GM12878 (cell line): Measurements from ENCODE around the gene OTOS. TPM values are rescaled to one million over a fixed set of nuclear protein-coding genes. Genes with fewer than 3 reads are reported as not detected.

Source experiments
- ATAC-seq: fragments of 200-7000 bp; cut with Tn5 transposase; 3 replicates; pipeline ENCODE4 v1.9.1; 2020; ENCODE audit warnings: mild to moderate bottlenecking, moderate library complexity
- BruUV-seq: library from RNA; stranded (reverse); fragments of 400-500 nt; replicated peaks from 2 replicates; lab custom pipeline; 2021; lab: Mats Ljungman, UMichigan
- CTCF ChIA-PET: fragments of 300-600 bp; sonication (Branson Sonifier 250); formaldehyde crosslinking; extraction: SDS; loops from one replicate; lab custom pipeline; 2021; ENCODE audit warnings: inconsistent platforms; lab: Yijun Ruan, JAX
- POLR2A ChIA-PET: fragments of 350-600 bp; formaldehyde crosslinking; extraction: SDS; loops from one replicate; lab custom pipeline; 2021; ENCODE audit warnings: inconsistent platforms; lab: Charles Lee
- RAD21 ChIA-PET: fragments of 300-600 bp; sonication (Branson Sonifier 250); formaldehyde crosslinking; loops from one replicate; lab custom pipeline; 2023; ENCODE audit warnings: antibody characterized with exemption; ENCODE audit not compliant: unreplicated experiment; lab: Charles Lee
- SMC1A ChIA-PET: fragments of 300-600 bp; sonication (Branson Sonifier 250); formaldehyde crosslinking; loops from one replicate; lab custom pipeline; 2023; ENCODE audit not compliant: unreplicated experiment, uncharacterized antibody; lab: Charles Lee
- DNase-seq: peaks from one replicate; pipeline ENCODE4 v3.0.0-alpha.2; 2011; ENCODE audit warnings: low read depth, low spot score
- FAIRE-seq: peaks from 3 replicates; lab custom pipeline; 2011; peaks lifted over from hg19 to GRCh38; lab: Jason Lieb, UNC
- H2AFZ ChIP-seq: 2 replicates; pipeline ENCODE4 v1.6.0; 2011; ENCODE audit warnings: low read depth, low read length, control low read depth; ENCODE audit not compliant: control insufficient read depth
- H3K27ac ChIP-seq: 2 replicates; pipeline ENCODE4 v1.5.1; 2011; ENCODE audit warnings: control low read depth; ENCODE audit not compliant: control insufficient read depth, insufficient read depth
- H3K27me3 ChIP-seq, 2 experiments: replicated peaks in 1 of 2; 2 replicates each; pipeline versions ENCODE4 v1.6.0 to v1.6.1; 2011; ENCODE audit warnings: low read length in 1 of 2; ENCODE audit not compliant: control insufficient read depth in 2 of 2, insufficient read depth in 2 of 2
- H3K36me3 ChIP-seq, 2 experiments: 2 replicates each; pipeline ENCODE4 v1.5.1; 2011; ENCODE audit warnings: low read length in 1 of 2; ENCODE audit not compliant: control insufficient read depth in 2 of 2, insufficient read depth in 2 of 2
- H3K4me1 ChIP-seq: 2 replicates; pipeline ENCODE4 v1.6.1; 2011; ENCODE audit warnings: mild to moderate bottlenecking, low read length, moderate library complexity, mixed read lengths; ENCODE audit not compliant: control insufficient read depth, insufficient read depth
- H3K4me2 ChIP-seq: 2 replicates; pipeline ENCODE4 v1.6.0; 2011; ENCODE audit warnings: control low read depth; ENCODE audit not compliant: control insufficient read depth, insufficient read depth
- H3K4me3 ChIP-seq: fragments of 200-600 bp; sonication (generic); 2 replicates; pipeline ENCODE4 v1.5.1; 2016
- H3K79me2 ChIP-seq: 2 replicates; pipeline ENCODE4 v1.6.0; 2011; ENCODE audit warnings: low read length; ENCODE audit not compliant: control insufficient read depth, insufficient read depth
- H3K9ac ChIP-seq: 2 replicates; pipeline ENCODE4 v1.8.0; 2011; ENCODE audit warnings: low read length, control low read depth, mixed read lengths; ENCODE audit not compliant: control insufficient read depth, insufficient read depth
- H3K9me3 ChIP-seq: replicated peaks from 3 replicates; pipeline ENCODE4 v1.5.1; 2011; ENCODE audit warnings: mild to moderate bottlenecking, low read length; ENCODE audit not compliant: control insufficient read depth, insufficient read depth
- H4K20me1 ChIP-seq: 2 replicates; pipeline ENCODE4 v1.6.0; 2011; ENCODE audit not compliant: control insufficient read depth, insufficient read depth
- BHLHE40 ChIP-seq, 2 experiments: fragments of 450-650 bp in 1 of 2; IDR thresholded peaks; 2 replicates each; pipeline ENCODE4 v1.6.1; 2011 to 2017; ENCODE audit warnings: low read depth in 2 of 2, borderline replicate concordance in 1 of 2, improper control_type of control experiment in 1 of 2, low read length in 1 of 2, mild to moderate bottlenecking in 1 of 2
- CHD1 ChIP-seq: IDR thresholded peaks from 2 replicates; pipeline ENCODE4 v1.6.1; 2012; ENCODE audit warnings: low read depth, low read length, improper control_type of control experiment
- EED ChIP-seq: sonication (generic); IDR thresholded peaks from 2 replicates; pipeline ENCODE4 v1.6.1; 2016; ENCODE audit warnings: antibody characterized with exemption, low read depth
- ETV6 ChIP-seq, 2 experiments: fragments of 450-650 bp in 1 of 2; IDR thresholded peaks in 1 of 2; conservative IDR thresholded peaks in 1 of 2; 2 replicates each; pipeline ENCODE4 v1.6.1; 2014; ENCODE audit warnings: antibody characterized with exemption in 1 of 2, borderline replicate concordance in 1 of 2, low read depth in 1 of 2, mild to moderate bottlenecking in 1 of 2, moderate library complexity in 1 of 2
- EZH2 ChIP-seq: IDR thresholded peaks from 2 replicates; pipeline ENCODE4 v1.6.1; 2012; ENCODE audit warnings: low read depth, mild to moderate bottlenecking, control low read depth, inconsistent platforms, low read length, borderline replicate concordance; ENCODE audit not compliant: control insufficient read depth
- HCFC1 ChIP-seq: fragments of 150-350 bp; IDR thresholded peaks from 2 replicates; pipeline ENCODE4 v1.6.1; 2014; ENCODE audit warnings: low read length
- RCOR1 ChIP-seq: conservative IDR thresholded peaks from 2 replicates; pipeline ENCODE4 v1.6.1; 2012; ENCODE audit warnings: low read depth, low read length, improper control_type of control experiment
- SRF ChIP-seq, 2 experiments: IDR thresholded peaks; 2 replicates each; pipeline ENCODE4 v1.6.1; 2011; ENCODE audit warnings: low read depth in 2 of 2, low read length in 2 of 2, mild to moderate bottlenecking in 1 of 2, moderate library complexity in 1 of 2
- TCF7 ChIP-seq: IDR thresholded peaks from 2 replicates; pipeline ENCODE4 v1.6.1; 2014; ENCODE audit warnings: antibody characterized with exemption, borderline replicate concordance
- ZNF217 ChIP-seq: fragments of 450-650 bp; IDR thresholded peaks from 2 replicates; pipeline ENCODE4 v1.6.1; 2017; ENCODE audit warnings: antibody characterized with exemption, mild to moderate bottlenecking
- ZNF24 ChIP-seq: fragments of 450-650 bp; IDR thresholded peaks from 2 replicates; pipeline ENCODE4 v1.6.1; 2017; ENCODE audit warnings: antibody characterized with exemption, mild to moderate bottlenecking
- WGBS: methylation state at CpG from one replicate; pipeline ENCODE4 v1.1.6; 2016; ENCODE audit warnings: low lambda C conversion rate; ENCODE audit not compliant: insufficient replicate concordance, insufficient coverage; ENCODE audit errors: missing lambda C conversion rate; 5-methylcytosine and 5-hydroxymethylcytosine counted together
- in situ Hi-C: fragments of 300-500 bp; cut with MboI; formaldehyde crosslinking; loops from 9 replicates; pipeline ENCODE4 v1.14.3; 2018; ENCODE audit warnings: mixed read lengths
- intact Hi-C: fragments of 100-400 bp; cut with micrococcal nuclease; formaldehyde crosslinking; loops from one replicate; pipeline ENCODE4 v1.14.2; 2022; ENCODE audit not compliant: unreplicated experiment
- polyA plus RNA-seq, 11 experiments: library from polyadenylated mRNA; depleted of rRNA in 4 of 11; unstranded in 6 of 11; stranded (reverse) in 5 of 11; fragments of >200 nt; fragmentation: Nextera tagmentation in 4 of 11; fragmentation: Illumina TruSeq in 1 of 11; extraction: Ambion mirVana in 4 of 11; extraction: Trizol in 1 of 11; gene quantifications; 1 replicate in 1 of 11; 2 replicates in 10 of 11; pipeline versions ENCODE4 v1.2.1 to v1.2.3, GENCODE V29; 2011 to 2016; ENCODE audit warnings: inconsistent platforms in 2 of 11, missing spikeins in 2 of 11, low read depth in 1 of 11
- total RNA-seq, 4 experiments: library from RNA; depleted of rRNA in 3 of 4; stranded (reverse); fragments of >200 nt in 3 of 4; fragmentation: Illumina TruSeq in 1 of 4; extraction: Trizol in 1 of 4; gene quantifications; 2 replicates each; pipeline versions ENCODE4 v1.2.1 to v1.2.3, GENCODE V29; 2013 to 2021
- TF ChIP-seq, protein P1 (sequence below): IDR thresholded peaks from 2 replicates; pipeline ENCODE4 v1.6.1; 2011; ENCODE audit warnings: borderline replicate concordance, low read depth, mild to moderate bottlenecking, moderate library complexity, low read length; ENCODE audit not compliant: insufficient read depth, poor library complexity, severe bottlenecking
- TF ChIP-seq, protein P2 (sequence below): fragments of 150-350 bp; IDR thresholded peaks from 2 replicates; pipeline ENCODE4 v1.6.1; 2014; ENCODE audit warnings: mild to moderate bottlenecking, low read depth, low read length
- TF ChIP-seq, protein P3 (sequence below): fragments of 150-350 bp; IDR thresholded peaks from 2 replicates; pipeline ENCODE4 v1.6.1; 2016; ENCODE audit warnings: low read depth, low read length
- TF ChIP-seq, protein P4 (sequence below): IDR thresholded peaks from 2 replicates; pipeline ENCODE4 v1.6.1; 2011; ENCODE audit warnings: low read depth, low read length, improper control_type of control experiment, borderline replicate concordance

OTOS gene
- total and polyA plus RNA-seq, 10 of the 15 experiments (the other 5 are each of a cell fraction or from before 2014, with no cell fraction given), result not detected

DNA sequence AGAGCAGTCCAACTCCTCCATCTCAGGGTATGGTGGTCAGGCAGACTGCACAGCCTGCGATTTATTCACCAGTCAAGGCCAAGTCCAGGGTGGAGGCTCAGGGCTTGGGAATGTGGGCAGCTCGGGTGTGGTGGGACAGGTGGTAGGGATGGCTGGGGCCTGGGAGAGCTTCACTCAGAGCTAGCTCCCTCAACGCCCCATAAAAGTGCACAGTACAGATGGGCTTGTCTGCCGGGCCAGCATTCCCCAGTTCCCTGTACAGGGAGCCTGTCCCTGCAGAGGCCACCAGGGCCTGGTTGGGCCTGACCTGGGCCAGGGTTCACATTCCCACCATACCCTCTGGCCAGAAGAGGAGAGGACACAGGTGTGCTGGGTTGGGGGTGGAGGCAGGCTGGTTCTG is 49.2 kb upstream of the OTOS start (continued):
- TF ChIP-seq EED, result no peak
- TF ChIP-seq EZH2, result no peak
- TF ChIP-seq, protein P1, sequence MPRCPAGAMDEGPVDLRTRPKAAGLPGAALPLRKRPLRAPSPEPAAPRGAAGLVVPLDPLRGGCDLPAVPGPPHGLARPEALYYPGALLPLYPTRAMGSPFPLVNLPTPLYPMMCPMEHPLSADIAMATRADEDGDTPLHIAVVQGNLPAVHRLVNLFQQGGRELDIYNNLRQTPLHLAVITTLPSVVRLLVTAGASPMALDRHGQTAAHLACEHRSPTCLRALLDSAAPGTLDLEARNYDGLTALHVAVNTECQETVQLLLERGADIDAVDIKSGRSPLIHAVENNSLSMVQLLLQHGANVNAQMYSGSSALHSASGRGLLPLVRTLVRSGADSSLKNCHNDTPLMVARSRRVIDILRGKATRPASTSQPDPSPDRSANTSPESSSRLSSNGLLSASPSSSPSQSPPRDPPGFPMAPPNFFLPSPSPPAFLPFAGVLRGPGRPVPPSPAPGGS, result no peak
- TF ChIP-seq, protein P2, sequence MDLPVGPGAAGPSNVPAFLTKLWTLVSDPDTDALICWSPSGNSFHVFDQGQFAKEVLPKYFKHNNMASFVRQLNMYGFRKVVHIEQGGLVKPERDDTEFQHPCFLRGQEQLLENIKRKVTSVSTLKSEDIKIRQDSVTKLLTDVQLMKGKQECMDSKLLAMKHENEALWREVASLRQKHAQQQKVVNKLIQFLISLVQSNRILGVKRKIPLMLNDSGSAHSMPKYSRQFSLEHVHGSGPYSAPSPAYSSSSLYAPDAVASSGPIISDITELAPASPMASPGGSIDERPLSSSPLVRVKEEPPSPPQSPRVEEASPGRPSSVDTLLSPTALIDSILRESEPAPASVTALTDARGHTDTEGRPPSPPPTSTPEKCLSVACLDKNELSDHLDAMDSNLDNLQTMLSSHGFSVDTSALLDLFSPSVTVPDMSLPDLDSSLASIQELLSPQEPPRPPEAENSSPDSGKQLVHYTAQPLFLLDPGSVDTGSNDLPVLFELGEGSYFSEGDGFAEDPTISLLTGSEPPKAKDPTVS, result no peak
- TF ChIP-seq SRF (IDR thresholded peaks at IDR 0.05; ENCODE audit: low read depth in 2 of 2, low read length in 2 of 2), result no peak

DNA sequence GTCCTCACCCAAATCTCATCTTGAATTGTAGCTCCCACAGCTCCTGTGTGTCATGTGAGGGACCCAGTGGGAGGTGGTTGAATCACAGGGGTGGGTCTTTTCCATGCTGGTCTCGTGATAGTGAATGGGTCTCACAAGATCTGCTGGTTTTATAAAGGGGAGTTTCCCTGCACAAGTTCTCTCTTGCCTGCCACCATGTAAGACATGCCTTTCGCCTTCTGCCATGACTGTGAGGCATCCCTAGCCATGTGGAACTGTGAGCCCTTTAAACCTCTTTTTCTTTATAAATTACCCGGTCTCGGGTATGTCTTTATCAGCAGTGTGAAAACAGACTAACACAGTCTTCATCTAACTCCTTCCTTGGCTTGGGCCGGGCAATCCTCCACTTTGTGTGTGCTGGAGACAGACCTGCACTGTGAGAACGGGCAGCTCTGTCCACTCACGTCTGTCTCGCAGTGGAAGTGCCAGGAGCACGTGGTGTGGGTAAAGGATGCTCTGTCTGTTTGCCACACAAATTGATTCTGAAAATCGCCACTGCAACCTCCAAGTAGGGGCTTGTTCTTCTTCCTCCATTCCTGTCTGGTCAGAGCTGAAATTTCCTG is 47.6 kb upstream of the OTOS start:
- Histone ChIP-seq H3K9ac (no peak overlapping the region), H3K27ac (no peak overlapping the region), H3K27me3 (peaks cover 0 to 1% of the 10 kb centered on the region in 2 experiments; a peak in 2 of 4 replicates), H2AFZ (no peak overlapping the region), H3K4me1 (no peaks in the 10 kb centered on the region), H3K4me3 (no peak overlapping the region), H3K4me2 (no peak overlapping the region), H4K20me1 (no peaks in the 10 kb centered on the region), H3K36me3 (no peaks in the 10 kb centered on the region), H3K79me2 (no peaks in the 10 kb centered on the region), H3K9me3 (no peaks in the 10 kb centered on the region; the same call in 2 of the 3 replicates)
- no peak for ATAC-seq
- ChIA-PET CTCF (no interaction called here), SMC1A (no interaction called here), RAD21 (no interaction called here), POLR2A (no interaction called here)
- no TSS peak for BruUV-seq
- intact Hi-C loops (no loop called here), in situ Hi-C loops (no loop called here)
- DNase-seq, result no peak
- no peak for FAIRE-seq
- 23% methylated on average over 10 of the region's 10 CpGs for WGBS
- TF ChIP-seq ETV6 (conservative IDR thresholded peaks at IDR 0.05 in 1 of 2, IDR thresholded peaks at IDR 0.05 in 1 of 2; ENCODE audit: borderline replicate concordance in 1 of 2, low read depth in 1 of 2) (no peak), HCFC1 (no peak), RCOR1 (no peak), BHLHE40 (IDR thresholded peaks at IDR 0.05; ENCODE audit: borderline replicate concordance in 1 of 2, low read depth in 2 of 2, low read length in 1 of 2) (no peak), ZNF217 (no peak), CHD1 (no peak), ZNF24 (no peak), TCF7 (no peak)
- TF ChIP-seq, protein P3, sequence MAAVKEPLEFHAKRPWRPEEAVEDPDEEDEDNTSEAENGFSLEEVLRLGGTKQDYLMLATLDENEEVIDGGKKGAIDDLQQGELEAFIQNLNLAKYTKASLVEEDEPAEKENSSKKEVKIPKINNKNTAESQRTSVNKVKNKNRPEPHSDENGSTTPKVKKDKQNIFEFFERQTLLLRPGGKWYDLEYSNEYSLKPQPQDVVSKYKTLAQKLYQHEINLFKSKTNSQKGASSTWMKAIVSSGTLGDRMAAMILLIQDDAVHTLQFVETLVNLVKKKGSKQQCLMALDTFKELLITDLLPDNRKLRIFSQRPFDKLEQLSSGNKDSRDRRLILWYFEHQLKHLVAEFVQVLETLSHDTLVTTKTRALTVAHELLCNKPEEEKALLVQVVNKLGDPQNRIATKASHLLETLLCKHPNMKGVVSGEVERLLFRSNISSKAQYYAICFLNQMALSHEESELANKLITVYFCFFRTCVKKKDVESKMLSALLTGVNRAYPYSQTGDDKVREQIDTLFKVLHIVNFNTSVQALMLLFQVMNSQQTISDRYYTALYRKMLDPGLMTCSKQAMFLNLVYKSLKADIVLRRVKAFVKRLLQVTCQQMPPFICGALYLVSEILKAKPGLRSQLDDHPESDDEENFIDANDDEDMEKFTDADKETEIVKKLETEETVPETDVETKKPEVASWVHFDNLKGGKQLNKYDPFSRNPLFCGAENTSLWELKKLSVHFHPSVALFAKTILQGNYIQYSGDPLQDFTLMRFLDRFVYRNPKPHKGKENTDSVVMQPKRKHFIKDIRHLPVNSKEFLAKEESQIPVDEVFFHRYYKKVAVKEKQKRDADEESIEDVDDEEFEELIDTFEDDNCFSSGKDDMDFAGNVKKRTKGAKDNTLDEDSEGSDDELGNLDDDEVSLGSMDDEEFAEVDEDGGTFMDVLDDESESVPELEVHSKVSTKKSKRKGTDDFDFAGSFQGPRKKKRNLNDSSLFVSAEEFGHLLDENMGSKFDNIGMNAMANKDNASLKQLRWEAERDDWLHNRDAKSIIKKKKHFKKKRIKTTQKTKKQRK, result no peak
- TF ChIP-seq, protein P4, sequence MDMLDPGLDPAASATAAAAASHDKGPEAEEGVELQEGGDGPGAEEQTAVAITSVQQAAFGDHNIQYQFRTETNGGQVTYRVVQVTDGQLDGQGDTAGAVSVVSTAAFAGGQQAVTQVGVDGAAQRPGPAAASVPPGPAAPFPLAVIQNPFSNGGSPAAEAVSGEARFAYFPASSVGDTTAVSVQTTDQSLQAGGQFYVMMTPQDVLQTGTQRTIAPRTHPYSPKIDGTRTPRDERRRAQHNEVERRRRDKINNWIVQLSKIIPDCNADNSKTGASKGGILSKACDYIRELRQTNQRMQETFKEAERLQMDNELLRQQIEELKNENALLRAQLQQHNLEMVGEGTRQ, result no peak
